ENCODE data around the gene HOXA7.

DNA sequence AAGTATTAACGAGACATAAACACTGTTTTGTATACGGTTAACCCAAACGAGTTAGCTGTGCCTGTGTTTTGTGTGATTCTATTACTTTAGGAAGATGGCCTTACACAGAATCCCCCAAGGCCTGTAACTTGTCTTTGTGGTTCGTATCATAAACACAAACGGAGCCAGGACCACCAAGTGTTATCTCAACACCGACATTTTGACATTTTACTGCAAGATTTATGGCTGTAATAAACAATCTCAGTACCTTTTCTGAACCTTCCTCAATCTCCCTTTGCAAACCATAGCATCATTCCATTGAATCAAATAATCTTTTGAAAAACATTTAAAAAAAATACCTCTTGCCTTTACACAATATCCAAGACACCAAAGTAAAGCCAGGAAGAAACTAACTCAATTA lies 23.5 kb downstream of the HOXA7 start:
- TF ChIP-seq CTCF (IDR thresholded peaks at IDR 0.05; ENCODE audit: low read depth, low read length) (no peak), POLR2A (IDR thresholded peaks at IDR 0.05; ENCODE audit: extremely low read depth, insufficient read length) (no peak), MYC (IDR thresholded peaks at IDR 0.05; ENCODE audit: low read depth, low read length) (no peak)
- TF ChIP-seq, protein P1, sequence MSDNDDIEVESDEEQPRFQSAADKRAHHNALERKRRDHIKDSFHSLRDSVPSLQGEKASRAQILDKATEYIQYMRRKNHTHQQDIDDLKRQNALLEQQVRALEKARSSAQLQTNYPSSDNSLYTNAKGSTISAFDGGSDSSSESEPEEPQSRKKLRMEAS (IDR thresholded peaks at IDR 0.05; ENCODE audit: low read depth, low read length) = no peak

Measured in NB4 (cell line).